HG03159 (cell line): Measurements from ENCODE around the gene MLLT1.

Experiments used
- ATAC-seq: cut with Tn5 transposase; IDR thresholded peaks from one replicate; pipeline ENCODE4 v1.9.1; 2021; ENCODE audit warnings: mild to moderate bottlenecking, moderate library complexity; ENCODE audit not compliant: unreplicated experiment

Gene MLLT1

DNA sequence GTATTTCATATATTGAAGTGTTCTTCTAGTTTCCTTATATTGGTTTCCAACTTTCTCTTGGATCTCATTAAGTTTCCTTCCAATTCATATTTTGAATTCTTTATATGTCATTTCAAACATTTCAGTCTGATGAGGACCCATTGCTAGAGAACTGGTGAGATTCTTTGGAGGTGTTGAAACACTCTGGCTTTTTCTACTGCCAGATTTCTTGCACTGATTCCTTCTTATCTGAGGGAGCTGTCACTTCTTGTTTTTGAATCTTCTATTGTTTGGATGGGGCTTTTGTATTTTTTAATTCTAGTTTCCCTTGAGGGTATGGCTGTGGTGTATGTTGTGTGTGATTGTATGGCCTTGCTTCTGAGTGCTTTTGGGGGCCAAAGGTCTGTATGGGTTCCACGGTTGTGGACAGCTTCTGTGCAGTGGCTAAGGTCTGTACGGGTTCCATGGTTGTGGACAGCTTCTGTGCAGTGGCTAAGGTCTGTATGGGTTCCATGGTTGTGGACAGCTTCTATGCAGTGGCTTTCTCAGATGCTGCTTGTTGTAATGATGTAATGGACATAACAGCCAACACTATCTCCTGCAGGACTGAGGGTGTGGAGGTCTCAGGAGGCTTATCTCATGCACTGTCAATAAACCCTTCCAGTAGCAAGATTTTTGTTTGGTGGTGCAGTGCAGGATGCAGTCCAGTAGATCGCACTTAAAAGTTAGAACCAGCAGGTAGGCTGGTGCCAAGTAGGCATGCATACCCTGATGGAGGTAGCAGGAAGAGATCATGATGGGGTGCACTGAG, 107.5 kb downstream of the MLLT1 start:
- ATAC-seq, result no peak

DNA sequence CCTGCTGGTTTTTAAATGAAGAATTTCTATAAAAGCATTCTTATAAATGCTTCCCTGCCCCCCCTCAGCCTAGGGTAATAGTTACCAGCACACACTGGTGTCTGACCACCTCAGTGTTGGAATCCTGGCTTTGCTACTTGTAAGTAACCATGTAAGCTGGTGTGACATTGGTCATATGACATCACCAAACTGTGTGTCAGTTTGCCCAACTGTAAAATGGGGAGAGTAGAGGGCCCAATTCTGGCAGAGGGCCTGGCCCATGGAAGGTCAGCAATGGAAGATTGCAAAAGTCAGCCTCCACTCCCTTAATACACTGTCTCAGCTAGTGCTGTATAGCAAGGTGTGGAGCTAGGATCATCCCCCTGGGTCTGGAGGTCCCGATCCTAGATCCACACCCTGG, 112.7 kb downstream of the MLLT1 start:
- ATAC-seq, result no peak

- no peak for ATAC-seq
These were observed 114.8 kb downstream of the MLLT1 start for GRCh38 chr19:6164906-6165531.

DNA sequence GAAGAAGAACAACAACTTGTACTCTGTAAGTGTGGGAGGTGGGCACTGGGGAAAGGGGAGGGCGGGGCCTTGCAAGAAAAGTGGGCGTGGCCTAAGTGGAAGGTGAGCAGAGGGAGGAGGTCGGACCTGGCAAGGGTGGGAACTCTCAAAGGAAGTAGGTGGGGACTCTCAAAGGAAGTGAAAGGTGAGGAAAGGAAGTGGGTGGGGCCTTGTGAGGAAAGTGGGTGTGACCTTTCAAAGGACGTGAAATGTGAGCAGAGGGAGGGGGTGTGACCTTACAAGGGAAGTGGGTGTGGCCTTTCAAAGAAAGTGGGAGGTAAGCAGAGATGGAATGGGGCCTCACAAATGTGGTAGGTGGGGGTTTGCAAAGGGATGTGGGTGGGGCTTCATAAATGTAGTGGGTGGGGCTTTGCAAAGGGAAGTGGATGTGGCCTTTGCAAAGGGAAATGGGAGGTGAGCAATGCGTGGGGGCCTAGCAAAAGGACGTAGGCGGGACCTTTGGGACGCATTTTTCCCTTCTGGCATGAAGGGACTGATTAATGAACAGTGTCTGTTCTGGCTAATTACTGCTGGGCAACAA, 118.4 kb downstream of the MLLT1 start:
- ATAC-seq, result no peak
